GM06990 (cell line): ENCODE data around the gene ANKDD1A.
A peak's percentile ranks its signal among the peaks of the same experiment; 100 is the strongest.

ENCODE experiments used
- DNase-seq: peaks from one replicate; pipeline ENCODE4 v3.0.0-alpha.2; 2011; ENCODE audit not compliant: insufficient read length; ENCODE audit errors: extremely low read depth
- H3K27me3 ChIP-seq: replicated peaks from 2 replicates; pipeline ENCODE4 v1.6.0; 2011; ENCODE audit warnings: low read length; ENCODE audit not compliant: control insufficient read depth, insufficient read depth
- H3K36me3 ChIP-seq: 2 replicates; pipeline ENCODE4 v1.5.1; 2011; ENCODE audit warnings: low read length; ENCODE audit not compliant: control insufficient read depth, insufficient read depth
- H3K4me3 ChIP-seq: replicated peaks from 2 replicates; pipeline ENCODE4 v1.5.1; 2011; ENCODE audit warnings: low read depth, mild to moderate bottlenecking, control low read depth, low read length
- CTCF ChIP-seq: IDR thresholded peaks from 2 replicates; pipeline ENCODE4 v1.5.1; 2011; ENCODE audit warnings: low read length, control low read depth, mild to moderate bottlenecking, inconsistent platforms; ENCODE audit not compliant: insufficient read depth, poor library complexity, severe bottlenecking

Gene ANKDD1A

DNA sequence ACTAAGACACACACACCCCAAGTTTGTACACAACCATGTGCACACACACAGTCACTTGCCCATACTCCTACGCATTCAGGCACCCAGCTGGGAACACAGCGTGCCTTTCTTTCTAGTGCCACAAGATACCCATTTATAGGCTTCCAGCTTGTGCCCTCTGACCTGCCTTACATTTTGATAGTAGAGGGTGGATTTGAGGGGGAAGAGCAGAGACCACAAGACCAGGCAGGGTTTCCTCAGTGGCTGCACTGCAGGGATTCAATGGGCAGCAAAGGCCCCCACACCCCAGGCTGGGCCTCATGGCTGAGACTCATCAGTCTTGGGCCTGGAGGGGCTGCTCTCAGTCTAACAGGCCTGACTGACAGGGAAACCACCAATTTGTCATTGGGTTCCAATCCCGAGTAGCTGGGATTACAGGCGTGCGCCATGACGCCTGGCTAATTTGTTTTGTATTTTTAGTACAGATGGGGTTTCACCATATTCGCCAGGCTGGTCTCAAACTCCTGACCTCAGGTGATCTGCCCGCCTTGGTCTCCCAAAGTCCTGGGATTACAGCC lies 18.8 kb upstream of the ANKDD1A start:
- TF ChIP-seq CTCF, result no peak
- Histone ChIP-seq H3K36me3 (no peaks in the 10 kb centered on the region), H3K27me3 (no peaks in the 10 kb centered on the region), H3K4me3 (peak overlapping the region; percentile 52)
- DNase-seq, result peak; percentile 61

GRCh38 chr15:64893481-64894394 lies 18.0 kb upstream of the ANKDD1A start:
- no peaks in the 10 kb centered on the region for H3K27me3 ChIP-seq
- DNase-seq, result peak; percentile 97
- H3K36me3 ChIP-seq, result no peaks in the 10 kb centered on the region
- TF ChIP-seq CTCF, result no peak
- peak overlapping the region; percentile 65 for H3K4me3 ChIP-seq

GRCh38 chr15:64894395-64895056 lies 17.2 kb upstream of the ANKDD1A start:
- DNase-seq, result peak; percentile 86
- TF ChIP-seq CTCF, result peak; percentile 5

DNA sequence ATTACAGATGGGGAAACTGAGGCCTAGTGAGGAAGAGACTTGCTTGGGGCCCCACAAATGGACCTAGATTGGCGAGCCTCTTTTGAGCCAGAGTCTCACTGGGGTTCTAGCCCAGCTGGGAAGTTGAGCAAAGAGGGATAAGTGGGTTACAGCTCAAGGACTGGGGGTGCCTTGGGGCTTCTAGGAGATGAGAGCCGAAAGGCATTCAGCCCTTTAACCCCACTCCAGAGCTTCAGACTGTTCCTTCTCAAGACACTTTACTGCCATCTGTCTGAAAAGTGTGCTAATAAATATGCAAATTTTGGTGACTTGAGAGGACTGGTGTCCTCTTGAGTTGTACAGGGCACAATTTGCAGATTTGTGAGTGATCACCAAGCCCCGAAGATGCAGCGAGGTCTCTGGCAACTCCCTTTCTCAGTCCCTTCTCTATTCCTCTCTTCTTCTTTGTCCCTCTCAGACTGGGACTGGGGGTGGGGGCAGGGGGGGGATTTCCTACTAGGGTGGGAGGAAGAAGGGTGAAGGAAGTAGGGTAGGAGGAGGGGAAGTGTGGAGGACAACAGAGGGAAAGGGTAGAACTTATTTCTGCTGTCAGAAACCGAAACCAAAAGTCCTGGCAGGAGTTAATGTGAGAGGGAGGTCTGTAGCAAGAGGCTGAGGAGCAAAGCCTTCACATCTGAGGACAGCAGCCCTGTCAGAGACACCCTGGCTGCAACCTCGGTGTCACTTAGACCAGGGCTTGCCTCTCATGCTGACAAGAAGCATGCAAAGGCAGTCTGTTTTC lies 16.2 kb upstream of the ANKDD1A start:
- peak; percentile 71 for DNase-seq

More at GRCh38 chr15:64894395-64895056, 17.2 kb upstream of the ANKDD1A start:
- no peaks in the 10 kb centered on the region for H3K27me3 ChIP-seq
- no peaks in the 10 kb centered on the region; the same call in 1 of the 2 replicates for H3K36me3 ChIP-seq
- H3K4me3 ChIP-seq, result peak overlapping the region; percentile 65

More for the DNA sequence above, 16.2 kb upstream of the ANKDD1A start:
- no peaks in the 10 kb centered on the region; the same call in 1 of the 2 replicates for H3K36me3 ChIP-seq
- TF ChIP-seq CTCF, result peak; percentile 31
- no peaks in the 10 kb centered on the region for H3K27me3 ChIP-seq
- peak overlapping the region; percentile 65 for H3K4me3 ChIP-seq
